H1 (cell line): Measurements from ENCODE around the gene SERPINF2. TPM values are rescaled to one million over a fixed set of nuclear protein-coding genes. Genes with fewer than 3 reads are reported as not detected.

Experiments
- CTCF ChIA-PET: fragments of 300-600 bp; sonication (Branson Sonifier 250); formaldehyde crosslinking; loops from one replicate; lab custom pipeline; 2021; ENCODE audit not compliant: partially characterized antibody; lab: Charles Lee
- POLR2A ChIA-PET: fragments of 300-600 bp; sonication (Branson Sonifier 250); formaldehyde crosslinking; loops from one replicate; lab custom pipeline; 2021; ENCODE audit warnings: inconsistent platforms; ENCODE audit not compliant: partially characterized antibody; lab: Charles Lee
- DNase-seq, 2 experiments: peaks; one replicate each; pipeline versions ENCODE4 v3.0.0 to v3.0.0-alpha.2; 2010 to 2022; ENCODE audit warnings: low spot score in 2 of 2, low read depth in 1 of 2, mixed read lengths in 1 of 2
- FAIRE-seq: peaks from 2 replicates; lab custom pipeline; 2011; peaks lifted over from hg19 to GRCh38; lab: Jason Lieb, UNC
- H2AFZ ChIP-seq: 2 replicates; pipeline ENCODE4 v1.8.1; 2012; ENCODE audit warnings: low read length, inconsistent platforms
- H2AK5ac ChIP-seq: 2 replicates; pipeline ENCODE4 v1.6.1; 2013; ENCODE audit warnings: low read depth, low read length
- H2BK120ac ChIP-seq: replicated peaks from 2 replicates; pipeline ENCODE3; 2013; ENCODE audit warnings: low read depth, low read length, inconsistent platforms
- H2BK12ac ChIP-seq: 2 replicates; pipeline ENCODE4 v1.6.1; 2013; ENCODE audit warnings: low read depth, low read length
- H2BK15ac ChIP-seq: 2 replicates; pipeline ENCODE4 v1.6.1; 2013; ENCODE audit warnings: low read length
- H2BK20ac ChIP-seq: 2 replicates; pipeline ENCODE4 v1.6.1; 2013; ENCODE audit warnings: low read length
- H2BK5ac ChIP-seq: 2 replicates; pipeline ENCODE4 v1.6.1; 2013; ENCODE audit warnings: low read depth, low read length
- H3K14ac ChIP-seq: 2 replicates; pipeline ENCODE4 v1.6.1; 2013; ENCODE audit warnings: inconsistent platforms; ENCODE audit not compliant: insufficient read length
- H3K18ac ChIP-seq: 2 replicates; pipeline ENCODE4 v1.6.1; 2013; ENCODE audit warnings: low read length; ENCODE audit errors: extremely low read depth
- H3K23ac ChIP-seq: 2 replicates; pipeline ENCODE4 v1.6.1; 2013; ENCODE audit warnings: inconsistent platforms; ENCODE audit not compliant: insufficient read length
- H3K23me2 ChIP-seq: 2 replicates; pipeline ENCODE4 v1.6.1; 2013; ENCODE audit warnings: low read depth, low read length
- H3K27ac ChIP-seq: 2 replicates; pipeline ENCODE4 v1.6.1; 2011; ENCODE audit warnings: low read depth, low read length, inconsistent platforms
- H3K27me3 ChIP-seq, 4 experiments: replicated peaks in 1 of 4; 1 replicate in 1 of 4; 2 replicates in 3 of 4; pipeline versions ENCODE4 v1.6.1 to v1.8.1; 2011 to 2013; ENCODE audit warnings: low read length in 3 of 4, mild to moderate bottlenecking in 3 of 4, inconsistent platforms in 2 of 4, mixed read lengths in 2 of 4, moderate library complexity in 1 of 4; ENCODE audit not compliant: control insufficient read depth in 3 of 4, insufficient read depth in 3 of 4; ENCODE audit errors: extremely low read depth in 1 of 4
- H3K36me3 ChIP-seq, 4 experiments: 2 replicates each; pipeline versions ENCODE4 v1.6.1 to v1.8.1; 2011 to 2013; ENCODE audit warnings: mild to moderate bottlenecking in 4 of 4, low read length in 3 of 4, moderate library complexity in 2 of 4, control low read depth in 1 of 4, inconsistent platforms in 1 of 4; ENCODE audit not compliant: insufficient read depth in 4 of 4, control insufficient read depth in 2 of 4
- H3K4ac ChIP-seq: replicated peaks from 2 replicates; pipeline ENCODE3; 2013; ENCODE audit warnings: low read length, low read depth, mixed read lengths, inconsistent platforms; ENCODE audit not compliant: insufficient read length
- H3K4me1 ChIP-seq, 4 experiments: replicated peaks in 1 of 4; 1 replicate in 1 of 4; 2 replicates in 3 of 4; pipeline versions ENCODE4 v1.6.1 to v1.8.1; 2011 to 2013; ENCODE audit warnings: low read length in 3 of 4, inconsistent platforms in 2 of 4, mixed read lengths in 1 of 4; ENCODE audit not compliant: insufficient read depth in 4 of 4, control insufficient read depth in 3 of 4
- H3K4me2 ChIP-seq, 2 experiments: 2 replicates each; pipeline versions ENCODE4 v1.6.1 to v1.8.1; 2011 to 2013; ENCODE audit warnings: low read depth in 2 of 2, low read length in 2 of 2, control low read depth in 1 of 2, inconsistent platforms in 1 of 2, mild to moderate bottlenecking in 1 of 2; ENCODE audit not compliant: insufficient read depth in 1 of 2
- H3K4me3 ChIP-seq, 4 experiments: fragments of 200-600, 300-600 bp in 1 of 4; sonication (generic), shearing (Covaris generic), sonication (Bioruptor Twin) in 1 of 4; 2 replicates each; pipeline versions ENCODE4 v1.5.1 to v1.8.1; 2011 to 2016; ENCODE audit warnings: low read length in 4 of 4, low read depth in 3 of 4, control low read depth in 2 of 4, inconsistent platforms in 2 of 4, mild to moderate bottlenecking in 2 of 4, mixed read lengths in 1 of 4, moderate library complexity in 1 of 4; ENCODE audit not compliant: insufficient read depth in 2 of 4; ENCODE audit errors: extremely low read depth in 1 of 4
- H3K56ac ChIP-seq: replicated peaks from 2 replicates; pipeline ENCODE3; 2013; ENCODE audit warnings: low read depth, mild to moderate bottlenecking, mixed read lengths, low read length, inconsistent platforms; ENCODE audit not compliant: insufficient read length
- H3K79me1 ChIP-seq: 2 replicates; pipeline ENCODE4 v1.6.1; 2013; ENCODE audit warnings: low read depth, low read length, control low read depth
- H3K79me2 ChIP-seq, 2 experiments: 2 replicates each; pipeline versions ENCODE4 v1.6.1 to v1.8.1; 2012 to 2013; ENCODE audit warnings: low read length in 2 of 2, mild to moderate bottlenecking in 2 of 2, inconsistent platforms in 1 of 2; ENCODE audit not compliant: insufficient read depth in 2 of 2, control insufficient read depth in 1 of 2
- H3K9ac ChIP-seq, 4 experiments: replicated peaks in 1 of 4; 1 replicate in 1 of 4; 2 replicates in 3 of 4; pipeline versions ENCODE4 v1.6.1 to v1.8.1; 2011 to 2013; ENCODE audit warnings: low read depth in 3 of 4, low read length in 3 of 4, control low read depth in 2 of 4, mild to moderate bottlenecking in 2 of 4, moderate library complexity in 2 of 4, inconsistent platforms in 1 of 4; ENCODE audit errors: extremely low read depth in 1 of 4
- H3K9me3 ChIP-seq, 2 experiments: 2 replicates each; pipeline versions ENCODE4 v1.6.1 to v1.8.1; 2012 to 2013; ENCODE audit warnings: mild to moderate bottlenecking in 2 of 2, moderate library complexity in 2 of 2, control low read depth in 1 of 2, inconsistent platforms in 1 of 2, low read depth in 1 of 2, low read length in 1 of 2, mixed read lengths in 1 of 2; ENCODE audit not compliant: insufficient read depth in 2 of 2
- H4K20me1 ChIP-seq, 2 experiments: replicated peaks in 1 of 2; 2 replicates each; pipeline versions ENCODE3 to v1.8.1; 2011 to 2013; ENCODE audit warnings: inconsistent platforms in 2 of 2, low read length in 2 of 2, mild to moderate bottlenecking in 1 of 2; ENCODE audit not compliant: insufficient read depth in 2 of 2, control insufficient read depth in 1 of 2
- H4K5ac ChIP-seq: 2 replicates; pipeline ENCODE4 v1.6.1; 2013; ENCODE audit warnings: low read length, low read depth, mixed read lengths, inconsistent platforms; ENCODE audit not compliant: insufficient read length
- H4K8ac ChIP-seq: 2 replicates; pipeline ENCODE4 v1.8.0; 2013; ENCODE audit warnings: mild to moderate bottlenecking, moderate library complexity, low read length, inconsistent platforms; ENCODE audit not compliant: insufficient read depth; ENCODE audit errors: extremely low read depth
- H4K91ac ChIP-seq: replicated peaks from 2 replicates; pipeline ENCODE3; 2013; ENCODE audit warnings: low read length, mixed read lengths, inconsistent platforms; ENCODE audit not compliant: insufficient read length
- CREB1 ChIP-seq: IDR thresholded peaks from 2 replicates; pipeline ENCODE4 v1.6.1; 2012; ENCODE audit warnings: inconsistent platforms
- FOSL1 ChIP-seq: IDR thresholded peaks from 2 replicates; pipeline ENCODE4 v1.6.1; 2011; ENCODE audit warnings: mild to moderate bottlenecking, low read depth, low read length, moderate library complexity; ENCODE audit not compliant: insufficient read depth
- HDAC6 ChIP-seq: IDR thresholded peaks from one replicate; pipeline ENCODE4 v1.7.1; 2012; ENCODE audit warnings: low read depth, mild to moderate bottlenecking, inconsistent platforms, low read length, moderate library complexity
- KDM4A ChIP-seq: IDR thresholded peaks from one replicate; pipeline ENCODE4 v1.7.1; 2012; ENCODE audit warnings: low read depth, mild to moderate bottlenecking, moderate library complexity, low read length, inconsistent platforms; ENCODE audit not compliant: severe bottlenecking
- RFX5 ChIP-seq: IDR thresholded peaks from 2 replicates; pipeline ENCODE4 v1.6.1; 2011; ENCODE audit warnings: low read depth, low read length, improper control_type of control experiment, borderline replicate concordance
- SP2 ChIP-seq: IDR thresholded peaks from 2 replicates; pipeline ENCODE4 v1.6.1; 2012; ENCODE audit warnings: mild to moderate bottlenecking, low read length, inconsistent platforms
- SRF ChIP-seq: IDR thresholded peaks from 2 replicates; pipeline ENCODE4 v1.6.1; 2011; ENCODE audit warnings: mild to moderate bottlenecking, low read depth, low read length, moderate library complexity
- TBP ChIP-seq: IDR thresholded peaks from 2 replicates; pipeline ENCODE4 v1.6.1; 2011; ENCODE audit warnings: low read depth, low read length, improper control_type of control experiment
- WGBS, 2 experiments: shearing (Covaris generic) in 1 of 2; methylation state at CpG; one replicate each; pipeline versions ENCODE4 v1.1.6 to v1.1.7; 2013 to 2015; ENCODE audit warnings: low lambda C conversion rate in 2 of 2, mixed read lengths in 2 of 2, inconsistent platforms in 1 of 2, low coverage in 1 of 2, missing lambda C conversion rate in 1 of 2; ENCODE audit not compliant: insufficient replicate concordance in 2 of 2, insufficient coverage in 1 of 2, insufficient read length in 1 of 2; ENCODE audit errors: extremely low coverage in 1 of 2, missing lambda C conversion rate in 1 of 2; 5-methylcytosine and 5-hydroxymethylcytosine counted together
- polyA plus RNA-seq, 7 experiments: library from polyadenylated mRNA; depleted of rRNA in 3 of 7; stranded (reverse) in 5 of 7; unstranded in 2 of 7; fragments of >200 nt in 5 of 7; fragments of 200-250 nt in 2 of 7; gene quantifications; 1 replicate in 5 of 7; 2 replicates in 1 of 7; 4 replicates in 1 of 7; pipeline versions ENCODE4 v1.2.1 to v1.2.3, GENCODE V29; 2011 to 2013; ENCODE audit warnings: missing spikeins in 2 of 7, mixed read lengths in 2 of 7
- total RNA-seq: library from RNA; stranded (reverse); fragmentation: NEBNext Ultra II Directional; extraction: Animal tissue kit (Norgen Biotek cat#: 25700); gene quantifications from 2 replicates; pipeline ENCODE4 v1.2.1, GENCODE V29; 2021
- TF ChIP-seq, protein P1 (sequence below): IDR thresholded peaks from 2 replicates; pipeline ENCODE4 v1.6.1; 2012; ENCODE audit warnings: low read length, inconsistent platforms
- TF ChIP-seq, protein P2 (sequence below): IDR thresholded peaks from 2 replicates; pipeline ENCODE4 v1.6.1; 2011; ENCODE audit warnings: low read length, improper control_type of control experiment

Gene SERPINF2
- total and polyA plus RNA-seq, 2 of the 8 experiments (the other 6 are each of a cell fraction or from before 2014, with no cell fraction given) = 1.8 to 3.2 TPM

DNA sequence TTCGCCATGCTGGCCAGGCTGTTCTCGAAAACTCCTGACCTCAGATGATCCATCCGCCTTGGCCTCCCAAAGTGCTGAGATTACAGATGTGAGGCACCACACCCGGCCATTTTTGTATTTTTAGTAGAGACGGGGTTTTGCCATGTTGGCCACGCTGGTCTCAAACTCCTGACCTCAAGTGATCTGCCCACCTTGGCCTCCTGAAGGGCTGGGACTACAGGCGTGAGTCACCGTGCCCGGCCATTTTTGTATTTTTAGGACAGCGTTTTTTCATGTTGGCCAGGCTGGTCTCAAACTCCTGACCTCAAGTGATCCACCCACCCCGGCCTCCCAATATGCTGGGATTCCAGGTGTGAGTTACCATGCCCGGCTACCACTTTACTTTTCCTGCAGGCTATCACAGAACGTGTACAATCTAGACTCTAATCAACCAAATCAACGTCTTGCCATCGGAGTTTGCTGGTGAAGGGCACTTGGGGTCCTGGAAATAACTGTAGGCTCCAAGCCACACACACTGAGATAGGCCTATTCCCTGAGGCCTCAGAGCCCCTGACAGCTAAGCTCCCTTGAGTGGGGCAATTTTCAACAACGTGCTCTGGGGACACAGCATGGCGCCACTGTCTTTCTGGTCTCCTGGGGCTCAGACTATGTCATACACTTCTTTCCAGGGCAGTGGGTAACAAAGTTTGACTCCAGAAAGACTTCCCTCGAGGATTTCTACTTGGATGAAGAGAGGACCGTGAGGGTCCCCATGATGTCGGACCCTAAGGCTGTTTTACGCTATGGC is 31.9 kb downstream of the SERPINF2 start:
- H3K9me3 ChIP-seq = no peaks in the 10 kb centered on the region
- H3K4me1 ChIP-seq = peaks cover 0 to 6% (median 4%) of the 10 kb centered on the region in 4 experiments; a peak in 5 of 7 replicates
- H3K36me3 ChIP-seq = peaks cover 5 to 33% (median 13%) of the 10 kb centered on the region in 4 experiments; a peak in 7 of 8 replicates
- H4K8ac ChIP-seq = no peak overlapping the region
- H3K79me2 ChIP-seq = no peaks in the 10 kb centered on the region
- H2BK20ac ChIP-seq = no peak overlapping the region
- 90% methylated on average over 21 of the region's 21 CpGs; no CpG with 5 or more reads in 1 of the 2 experiments for WGBS, 2 experiments
- no peak overlapping the region for H3K27ac ChIP-seq
- ChIA-PET POLR2A (interaction anchor here (0.8 to 1.5 kb wide), 11 partner anchors 9 to 93 kb away, joined by 3 to 6 read pairs (median 3); partner anchors contain the start of gene SERPINF1), CTCF (interaction anchor here (1.2 to 6.9 kb wide), 5 partner anchors 9 to 54 kb away, joined by 3 to 42 read pairs (median 6); no protein-coding TSS in a partner anchor)
- H4K5ac ChIP-seq = no peak overlapping the region
- H3K27me3 ChIP-seq = no peaks in the 10 kb centered on the region
- H3K14ac ChIP-seq = no peak overlapping the region
- no peak overlapping the region for H2BK120ac ChIP-seq
- no peak overlapping the region for H3K4me2 ChIP-seq
- H2AK5ac ChIP-seq = no peak overlapping the region
- H2BK15ac ChIP-seq = no peak overlapping the region
- H3K9ac ChIP-seq = no peak overlapping the region
- H4K91ac ChIP-seq = no peak overlapping the region
- H2AFZ ChIP-seq = no peak overlapping the region
- no peak overlapping the region for H2BK5ac ChIP-seq
- H4K20me1 ChIP-seq = peaks cover 2 to 5% of the 10 kb centered on the region in 2 experiments
- H3K79me1 ChIP-seq = no peaks in the 10 kb centered on the region
- no peak overlapping the region for H3K56ac ChIP-seq
- no peak overlapping the region for H3K4me3 ChIP-seq
- FAIRE-seq = no peak
- no peak overlapping the region for H3K4ac ChIP-seq
- H2BK12ac ChIP-seq = no peak overlapping the region
- no peak overlapping the region for H3K18ac ChIP-seq
- DNase-seq = no peak
- no peaks in the 10 kb centered on the region for H3K23me2 ChIP-seq
- no peak overlapping the region for H3K23ac ChIP-seq
- TF ChIP-seq KDM4A (no peak), HDAC6 (no peak), TBP (no peak), FOSL1 (no peak), SRF (no peak), RFX5 (no peak), SP2 (no peak), CREB1 (no peak)
- TF ChIP-seq, protein P1, sequence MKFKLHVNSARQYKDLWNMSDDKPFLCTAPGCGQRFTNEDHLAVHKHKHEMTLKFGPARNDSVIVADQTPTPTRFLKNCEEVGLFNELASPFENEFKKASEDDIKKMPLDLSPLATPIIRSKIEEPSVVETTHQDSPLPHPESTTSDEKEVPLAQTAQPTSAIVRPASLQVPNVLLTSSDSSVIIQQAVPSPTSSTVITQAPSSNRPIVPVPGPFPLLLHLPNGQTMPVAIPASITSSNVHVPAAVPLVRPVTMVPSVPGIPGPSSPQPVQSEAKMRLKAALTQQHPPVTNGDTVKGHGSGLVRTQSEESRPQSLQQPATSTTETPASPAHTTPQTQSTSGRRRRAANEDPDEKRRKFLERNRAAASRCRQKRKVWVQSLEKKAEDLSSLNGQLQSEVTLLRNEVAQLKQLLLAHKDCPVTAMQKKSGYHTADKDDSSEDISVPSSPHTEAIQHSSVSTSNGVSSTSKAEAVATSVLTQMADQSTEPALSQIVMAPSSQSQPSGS = no peak
- TF ChIP-seq, protein P2, sequence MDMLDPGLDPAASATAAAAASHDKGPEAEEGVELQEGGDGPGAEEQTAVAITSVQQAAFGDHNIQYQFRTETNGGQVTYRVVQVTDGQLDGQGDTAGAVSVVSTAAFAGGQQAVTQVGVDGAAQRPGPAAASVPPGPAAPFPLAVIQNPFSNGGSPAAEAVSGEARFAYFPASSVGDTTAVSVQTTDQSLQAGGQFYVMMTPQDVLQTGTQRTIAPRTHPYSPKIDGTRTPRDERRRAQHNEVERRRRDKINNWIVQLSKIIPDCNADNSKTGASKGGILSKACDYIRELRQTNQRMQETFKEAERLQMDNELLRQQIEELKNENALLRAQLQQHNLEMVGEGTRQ = no peak
